Measurements from ENCODE around the gene PPP2R2B.

The PPP2R2B gene

GRCh38 chr5:146796911-146797310 lies 81.6 kb downstream of the PPP2R2B start:
- Histone ChIP-seq H3K9ac (ENCODE audit: low read length) (no peak overlapping the region), H3K27ac (ENCODE audit: low read depth, low read length) (no peak overlapping the region), H3K36me3 (ENCODE audit: insufficient read depth, low read length) (no peaks in the 10 kb centered on the region), H3K4me1 (ENCODE audit: insufficient read depth, low read length) (no peaks in the 10 kb centered on the region), H3K9me3 (ENCODE audit: low read length) (no peaks in the 10 kb centered on the region), H3K4me3 (ENCODE audit: low read depth in 1 of 2, low read length in 2 of 2) (no peak overlapping the region), H3K27me3 (ENCODE audit: control insufficient read depth in 1 of 2, insufficient read depth in 2 of 2, low read length in 2 of 2) (no peaks in the 10 kb centered on the region)

GRCh38 chr5:146796144-146796543 lies 82.4 kb downstream of the PPP2R2B start:
- Histone ChIP-seq H3K9me3 (ENCODE audit: low read length) (no peaks in the 10 kb centered on the region), H3K36me3 (ENCODE audit: insufficient read depth, low read length) (no peaks in the 10 kb centered on the region), H3K4me3 (ENCODE audit: low read depth in 1 of 2, low read length in 2 of 2) (no peak overlapping the region), H3K27ac (ENCODE audit: low read depth, low read length) (no peak overlapping the region), H3K4me1 (ENCODE audit: insufficient read depth, low read length) (no peaks in the 10 kb centered on the region), H3K27me3 (ENCODE audit: control insufficient read depth in 1 of 2, insufficient read depth in 2 of 2, low read length in 2 of 2) (no peaks in the 10 kb centered on the region), H3K9ac (ENCODE audit: low read length) (no peak overlapping the region)

- no peaks in the 10 kb centered on the region for H3K4me1 ChIP-seq (ENCODE audit: insufficient read depth, low read length)
- H3K27ac ChIP-seq (ENCODE audit: low read depth, low read length), result no peak overlapping the region
- no peaks in the 10 kb centered on the region for H3K9me3 ChIP-seq (ENCODE audit: low read length)
- no peaks in the 10 kb centered on the region for H3K27me3 ChIP-seq (ENCODE audit: control insufficient read depth in 1 of 2, insufficient read depth in 2 of 2, low read length in 2 of 2)
- H3K36me3 ChIP-seq (ENCODE audit: insufficient read depth, low read length), result no peaks in the 10 kb centered on the region
- H3K9ac ChIP-seq (ENCODE audit: low read length), result no peak overlapping the region
- H3K4me3 ChIP-seq (ENCODE audit: low read depth in 1 of 2, low read length in 2 of 2), result no peak overlapping the region
Observed at GRCh38 chr5:146794326-146795029, 84.1 kb downstream of the PPP2R2B start.

- H3K9me3 ChIP-seq (ENCODE audit: low read length), result no peaks in the 10 kb centered on the region
- H3K4me3 ChIP-seq (ENCODE audit: low read depth in 1 of 2, low read length in 2 of 2), result no peak overlapping the region
- no peaks in the 10 kb centered on the region for H3K4me1 ChIP-seq (ENCODE audit: insufficient read depth, low read length)
- no peak overlapping the region for H3K27ac ChIP-seq (ENCODE audit: low read depth, low read length)
- H3K9ac ChIP-seq (ENCODE audit: low read length), result no peak overlapping the region
- H3K36me3 ChIP-seq (ENCODE audit: insufficient read depth, low read length), result no peaks in the 10 kb centered on the region
- no peaks in the 10 kb centered on the region for H3K27me3 ChIP-seq (ENCODE audit: control insufficient read depth in 1 of 2, insufficient read depth in 2 of 2, low read length in 2 of 2)
Observed at GRCh38 chr5:146793709-146794108, 84.8 kb downstream of the PPP2R2B start.

- Histone ChIP-seq H3K4me3 (ENCODE audit: low read depth in 1 of 2, low read length in 2 of 2) (no peak overlapping the region), H3K9ac (ENCODE audit: low read length) (no peak overlapping the region), H3K4me1 (ENCODE audit: insufficient read depth, low read length) (no peaks in the 10 kb centered on the region), H3K36me3 (ENCODE audit: insufficient read depth, low read length) (no peaks in the 10 kb centered on the region), H3K27me3 (ENCODE audit: control insufficient read depth in 1 of 2, insufficient read depth in 2 of 2, low read length in 2 of 2) (no peaks in the 10 kb centered on the region), H3K9me3 (ENCODE audit: low read length) (no peaks in the 10 kb centered on the region), H3K27ac (ENCODE audit: low read depth, low read length) (no peak overlapping the region)
Observed at GRCh38 chr5:146791471-146791870, 87.1 kb downstream of the PPP2R2B start.

- H3K4me3 ChIP-seq (ENCODE audit: low read depth in 1 of 2, low read length in 2 of 2), result no peak overlapping the region
- H3K27ac ChIP-seq (ENCODE audit: low read depth, low read length), result no peak overlapping the region
- H3K4me1 ChIP-seq (ENCODE audit: insufficient read depth, low read length), result no peaks in the 10 kb centered on the region
- no peaks in the 10 kb centered on the region for H3K27me3 ChIP-seq (ENCODE audit: control insufficient read depth in 1 of 2, insufficient read depth in 2 of 2, low read length in 2 of 2)
- no peaks in the 10 kb centered on the region for H3K36me3 ChIP-seq (ENCODE audit: insufficient read depth, low read length)
- H3K9me3 ChIP-seq (ENCODE audit: low read length), result no peaks in the 10 kb centered on the region
- H3K9ac ChIP-seq (ENCODE audit: low read length), result no peak overlapping the region
Observed at GRCh38 chr5:146789712-146790653, 88.6 kb downstream of the PPP2R2B start.

- Histone ChIP-seq H3K4me3 (ENCODE audit: low read depth in 1 of 2, low read length in 2 of 2) (no peak overlapping the region), H3K9ac (ENCODE audit: low read length) (no peak overlapping the region), H3K4me1 (ENCODE audit: insufficient read depth, low read length) (no peaks in the 10 kb centered on the region), H3K27me3 (ENCODE audit: control insufficient read depth in 1 of 2, insufficient read depth in 2 of 2, low read length in 2 of 2) (no peaks in the 10 kb centered on the region), H3K36me3 (ENCODE audit: insufficient read depth, low read length) (no peaks in the 10 kb centered on the region), H3K27ac (ENCODE audit: low read depth, low read length) (no peak overlapping the region), H3K9me3 (ENCODE audit: low read length) (no peaks in the 10 kb centered on the region)
Observed at GRCh38 chr5:146788898-146789297, 89.7 kb downstream of the PPP2R2B start.

- Histone ChIP-seq H3K9ac (ENCODE audit: low read length) (no peak overlapping the region), H3K36me3 (ENCODE audit: insufficient read depth, low read length) (no peaks in the 10 kb centered on the region), H3K4me1 (ENCODE audit: insufficient read depth, low read length) (no peaks in the 10 kb centered on the region), H3K27ac (ENCODE audit: low read depth, low read length) (no peak overlapping the region), H3K27me3 (ENCODE audit: control insufficient read depth in 1 of 2, insufficient read depth in 2 of 2, low read length in 2 of 2) (no peaks in the 10 kb centered on the region), H3K4me3 (ENCODE audit: low read depth in 1 of 2, low read length in 2 of 2) (no peak overlapping the region), H3K9me3 (ENCODE audit: low read length) (no peaks in the 10 kb centered on the region)
Observed at GRCh38 chr5:146785065-146785464, 93.5 kb downstream of the PPP2R2B start.

GRCh38 chr5:146781157-146781556 lies 97.4 kb downstream of the PPP2R2B start:
- no peaks in the 10 kb centered on the region for H3K4me1 ChIP-seq (ENCODE audit: insufficient read depth, low read length)
- no peaks in the 10 kb centered on the region for H3K36me3 ChIP-seq (ENCODE audit: insufficient read depth, low read length)
- no peaks in the 10 kb centered on the region for H3K27me3 ChIP-seq (ENCODE audit: control insufficient read depth in 1 of 2, insufficient read depth in 2 of 2, low read length in 2 of 2)
- no peaks in the 10 kb centered on the region for H3K9me3 ChIP-seq (ENCODE audit: low read length)
- H3K4me3 ChIP-seq (ENCODE audit: low read depth in 1 of 2, low read length in 2 of 2), result no peak overlapping the region
- H3K27ac ChIP-seq (ENCODE audit: low read depth, low read length), result no peak overlapping the region
- H3K9ac ChIP-seq (ENCODE audit: low read length), result no peak overlapping the region

- Histone ChIP-seq H3K27ac (ENCODE audit: low read depth, low read length) (no peak overlapping the region), H3K4me1 (ENCODE audit: insufficient read depth, low read length) (no peaks in the 10 kb centered on the region), H3K9me3 (ENCODE audit: low read length) (no peaks in the 10 kb centered on the region), H3K27me3 (ENCODE audit: control insufficient read depth in 1 of 2, insufficient read depth in 2 of 2, low read length in 2 of 2) (no peaks in the 10 kb centered on the region), H3K36me3 (ENCODE audit: insufficient read depth, low read length) (no peaks in the 10 kb centered on the region), H3K4me3 (ENCODE audit: low read depth in 1 of 2, low read length in 2 of 2) (no peak overlapping the region), H3K9ac (ENCODE audit: low read length) (no peak overlapping the region)
Observed at GRCh38 chr5:146779211-146779869, 99.2 kb downstream of the PPP2R2B start.

- Histone ChIP-seq H3K27me3 (ENCODE audit: control insufficient read depth in 1 of 2, insufficient read depth in 2 of 2, low read length in 2 of 2) (no peaks in the 10 kb centered on the region), H3K27ac (ENCODE audit: low read depth, low read length) (no peak overlapping the region), H3K9ac (ENCODE audit: low read length) (no peak overlapping the region), H3K9me3 (ENCODE audit: low read length) (no peaks in the 10 kb centered on the region), H3K4me1 (ENCODE audit: insufficient read depth, low read length) (no peaks in the 10 kb centered on the region), H3K36me3 (ENCODE audit: insufficient read depth, low read length) (no peaks in the 10 kb centered on the region), H3K4me3 (ENCODE audit: low read depth in 1 of 2, low read length in 2 of 2) (no peak overlapping the region)
Observed at GRCh38 chr5:146778795-146779194, 99.8 kb downstream of the PPP2R2B start.

Data from muscle layer of colon (tissue), 2 donors.